NCI-H345 (cell line): Measurements from ENCODE around the gene MKI67.
A peak's percentile ranks its signal among the peaks of the same experiment; 100 is the strongest.
"Not testable (repeated sequence)": the region's sequence is repeated elsewhere in the genome, so short reads cannot be mapped to it uniquely, and the experiment has no call there.

Source experiments
- DNase-seq: peaks from one replicate; lab custom pipeline; 2025; lab: John Stamatoyannopoulos, UW

MKI67 gene, protein sequence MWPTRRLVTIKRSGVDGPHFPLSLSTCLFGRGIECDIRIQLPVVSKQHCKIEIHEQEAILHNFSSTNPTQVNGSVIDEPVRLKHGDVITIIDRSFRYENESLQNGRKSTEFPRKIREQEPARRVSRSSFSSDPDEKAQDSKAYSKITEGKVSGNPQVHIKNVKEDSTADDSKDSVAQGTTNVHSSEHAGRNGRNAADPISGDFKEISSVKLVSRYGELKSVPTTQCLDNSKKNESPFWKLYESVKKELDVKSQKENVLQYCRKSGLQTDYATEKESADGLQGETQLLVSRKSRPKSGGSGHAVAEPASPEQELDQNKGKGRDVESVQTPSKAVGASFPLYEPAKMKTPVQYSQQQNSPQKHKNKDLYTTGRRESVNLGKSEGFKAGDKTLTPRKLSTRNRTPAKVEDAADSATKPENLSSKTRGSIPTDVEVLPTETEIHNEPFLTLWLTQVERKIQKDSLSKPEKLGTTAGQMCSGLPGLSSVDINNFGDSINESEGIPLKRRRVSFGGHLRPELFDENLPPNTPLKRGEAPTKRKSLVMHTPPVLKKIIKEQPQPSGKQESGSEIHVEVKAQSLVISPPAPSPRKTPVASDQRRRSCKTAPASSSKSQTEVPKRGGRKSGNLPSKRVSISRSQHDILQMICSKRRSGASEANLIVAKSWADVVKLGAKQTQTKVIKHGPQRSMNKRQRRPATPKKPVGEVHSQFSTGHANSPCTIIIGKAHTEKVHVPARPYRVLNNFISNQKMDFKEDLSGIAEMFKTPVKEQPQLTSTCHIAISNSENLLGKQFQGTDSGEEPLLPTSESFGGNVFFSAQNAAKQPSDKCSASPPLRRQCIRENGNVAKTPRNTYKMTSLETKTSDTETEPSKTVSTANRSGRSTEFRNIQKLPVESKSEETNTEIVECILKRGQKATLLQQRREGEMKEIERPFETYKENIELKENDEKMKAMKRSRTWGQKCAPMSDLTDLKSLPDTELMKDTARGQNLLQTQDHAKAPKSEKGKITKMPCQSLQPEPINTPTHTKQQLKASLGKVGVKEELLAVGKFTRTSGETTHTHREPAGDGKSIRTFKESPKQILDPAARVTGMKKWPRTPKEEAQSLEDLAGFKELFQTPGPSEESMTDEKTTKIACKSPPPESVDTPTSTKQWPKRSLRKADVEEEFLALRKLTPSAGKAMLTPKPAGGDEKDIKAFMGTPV (N-terminal part only)

DNA sequence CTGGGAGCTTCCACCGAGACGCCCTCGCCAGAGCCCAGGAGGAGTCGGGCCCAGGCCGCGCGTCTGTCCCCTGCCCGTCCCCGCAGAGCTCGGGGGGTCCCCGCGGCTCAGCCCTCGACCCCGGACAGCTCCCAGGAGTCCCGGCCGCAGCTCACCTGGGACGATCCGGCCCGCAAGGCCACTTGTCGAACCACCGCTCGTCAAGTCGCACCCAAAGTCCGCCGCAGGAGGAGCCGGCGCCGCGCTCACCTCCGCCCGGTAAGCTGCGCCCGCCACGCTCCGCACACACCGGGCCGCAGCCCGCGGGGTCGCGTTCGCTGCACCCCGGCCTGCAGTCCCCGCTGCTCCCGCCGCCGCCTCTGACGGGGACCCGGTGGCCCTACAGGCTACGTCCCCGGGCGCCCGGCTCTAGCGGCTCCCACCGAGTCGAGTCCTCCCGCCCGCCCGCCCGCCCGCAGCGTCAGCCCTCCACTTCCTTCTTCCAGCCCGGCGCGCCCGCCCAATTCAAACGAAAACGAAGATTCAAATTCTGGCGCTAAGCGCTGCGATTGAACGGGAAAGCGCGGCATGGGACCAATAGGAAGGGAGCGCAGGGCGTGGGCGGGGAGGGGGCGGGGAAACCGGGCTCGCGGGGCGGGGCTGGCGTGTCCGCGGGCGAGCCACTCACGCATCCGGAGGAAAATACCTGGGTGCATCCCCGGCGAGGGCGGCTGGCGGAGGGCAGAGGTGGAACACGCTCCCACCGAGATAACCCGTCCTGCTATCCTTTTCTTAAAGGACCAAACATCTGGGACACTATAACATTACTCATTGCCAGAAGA, at the start of gene MKI67:
MKI67 (minus strand) TSS at position 480 of the 821 bp plus-strand sequence. CDS start 756 bp downstream, outside the sequence.
- peak; percentile 90 for DNase-seq

DNA sequence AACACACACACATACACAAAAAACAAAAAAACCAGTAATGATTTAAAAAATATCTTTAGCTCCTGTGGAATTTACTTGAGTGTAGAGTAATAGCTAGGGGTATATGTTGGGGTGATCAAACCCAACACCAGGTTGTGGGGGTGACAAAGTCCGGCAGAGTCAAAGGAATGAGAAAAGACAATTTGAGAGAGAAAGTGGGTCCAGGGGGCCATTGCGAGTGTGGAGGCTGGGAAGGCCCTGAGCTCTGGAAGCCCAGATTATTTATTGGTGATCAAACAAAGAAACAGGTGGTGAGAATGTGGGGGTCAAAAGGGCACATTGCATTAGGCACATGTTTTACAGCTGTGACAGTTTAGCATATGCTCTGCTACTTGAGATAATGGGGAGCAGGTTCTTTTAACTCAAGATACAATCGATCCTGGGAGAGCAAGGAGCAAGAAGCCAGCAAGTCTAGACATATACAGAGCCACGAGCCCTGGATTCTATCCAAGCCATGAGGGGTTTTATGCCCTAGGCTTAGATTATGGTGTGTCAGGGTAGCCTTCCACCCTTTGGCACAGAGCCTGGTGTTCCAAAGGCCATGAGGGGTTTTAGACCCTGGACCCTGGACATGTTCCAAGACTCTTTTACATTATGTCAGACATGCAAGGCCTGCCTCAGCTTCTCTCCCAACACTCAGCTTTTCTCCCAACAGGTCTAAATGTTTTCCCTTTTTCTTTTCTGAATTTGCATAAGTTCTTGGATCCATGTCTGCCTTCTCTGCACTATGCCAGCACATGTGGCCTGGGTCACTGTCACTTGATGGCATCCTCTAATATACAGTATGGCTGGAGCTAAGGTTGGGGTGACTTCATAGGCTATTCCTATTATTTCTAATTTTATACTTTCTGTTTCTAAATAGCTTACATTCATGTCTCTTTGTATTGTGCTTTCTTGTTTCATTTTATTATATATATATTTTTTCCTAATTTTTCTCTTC, 48.6 kb upstream of the MKI67 start:
- DNase-seq: no peak

DNA sequence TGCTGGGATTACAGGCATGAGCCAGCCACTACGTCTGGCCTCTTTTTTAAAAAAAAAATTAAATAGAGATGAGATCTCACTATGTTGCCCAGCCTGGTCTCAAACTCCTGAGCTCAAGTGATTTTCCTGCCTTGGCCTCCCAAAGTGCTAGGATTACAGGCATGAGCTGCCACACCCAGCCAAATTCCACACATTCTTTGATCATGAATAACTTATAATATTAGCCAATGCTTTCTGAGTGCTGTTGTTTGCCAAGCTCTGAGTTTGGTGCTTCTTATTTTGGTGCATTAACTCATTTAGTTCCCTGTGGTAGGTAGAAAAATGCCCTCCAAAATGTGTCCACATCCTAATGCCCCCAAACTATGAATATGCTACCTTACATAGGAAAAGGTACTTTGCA, 47.2 kb upstream of the MKI67 start:
- no peak for DNase-seq

DNA sequence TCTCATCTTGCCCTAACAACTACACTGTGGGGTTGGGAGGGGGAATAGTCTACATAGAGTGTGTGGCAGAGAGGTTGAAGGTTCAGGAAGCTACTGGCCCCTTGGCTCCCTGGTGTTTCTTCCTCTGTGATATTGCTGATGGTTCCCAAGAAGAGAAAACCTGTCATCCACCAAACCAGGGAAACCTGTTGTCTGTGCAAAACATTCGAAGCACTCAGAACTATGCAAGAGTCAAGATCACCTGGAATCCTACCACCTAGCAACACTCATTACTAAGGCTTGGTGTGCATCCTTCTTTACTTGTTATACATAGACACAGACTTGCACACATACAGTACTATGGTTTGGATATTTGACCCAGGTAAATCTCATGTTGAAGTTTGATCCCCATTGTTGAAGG, 46.5 kb upstream of the MKI67 start:
- no peak for DNase-seq

DNA sequence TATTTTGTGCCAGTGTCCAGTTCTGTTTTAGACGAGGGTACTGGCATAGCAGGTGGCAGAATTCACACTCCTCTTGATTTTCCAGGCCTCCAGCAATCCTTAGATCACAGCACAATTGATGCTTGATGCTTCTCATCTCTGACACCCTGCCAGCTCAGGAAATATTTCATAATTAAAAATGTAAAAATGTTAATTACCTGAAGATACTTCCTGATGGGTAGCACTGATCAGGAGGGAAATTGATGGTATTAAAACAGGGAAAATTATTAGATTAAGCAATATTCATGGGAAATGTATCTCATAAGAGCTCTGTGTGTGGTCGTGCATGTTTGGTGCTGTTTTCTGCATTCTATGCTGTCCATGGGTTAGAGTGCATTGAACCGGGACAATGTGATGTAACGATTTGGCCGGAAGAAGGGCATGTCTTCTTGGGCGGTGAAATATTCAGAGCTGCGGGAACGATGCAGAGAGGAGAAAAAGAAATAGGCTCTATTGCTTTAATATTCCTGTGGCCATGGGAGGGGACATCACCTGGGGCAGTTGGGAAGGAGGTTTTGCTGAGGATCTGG, 43.7 kb upstream of the MKI67 start:
- DNase-seq: no peak

DNA sequence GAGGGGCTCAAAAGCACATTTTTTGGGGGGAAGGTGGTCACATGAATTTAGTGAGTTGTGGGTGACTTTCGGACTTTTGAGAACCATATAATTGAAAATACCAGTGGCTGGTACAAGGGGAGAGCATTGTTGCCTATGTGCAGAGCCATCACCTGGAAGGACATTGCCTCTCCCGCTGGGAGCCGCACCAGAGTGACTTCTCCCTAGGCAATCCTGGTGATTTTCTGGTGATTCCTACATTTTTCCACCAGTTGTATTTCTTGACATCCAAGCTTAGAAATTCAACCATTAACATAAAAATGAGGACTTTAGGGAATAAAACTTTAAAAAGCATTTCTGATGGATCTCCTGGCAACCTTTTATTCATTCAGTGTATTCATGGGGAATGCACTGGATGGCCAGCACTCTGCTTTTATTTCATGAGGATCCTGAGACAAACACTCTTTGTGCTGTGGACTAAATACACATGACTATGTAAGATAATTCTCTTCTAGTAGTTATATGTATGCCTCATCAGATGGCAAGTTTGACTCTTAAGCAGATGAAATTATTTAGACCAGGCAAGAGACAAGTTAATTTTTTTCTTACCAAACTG, 41.8 kb upstream of the MKI67 start:
- no peak for DNase-seq

DNA sequence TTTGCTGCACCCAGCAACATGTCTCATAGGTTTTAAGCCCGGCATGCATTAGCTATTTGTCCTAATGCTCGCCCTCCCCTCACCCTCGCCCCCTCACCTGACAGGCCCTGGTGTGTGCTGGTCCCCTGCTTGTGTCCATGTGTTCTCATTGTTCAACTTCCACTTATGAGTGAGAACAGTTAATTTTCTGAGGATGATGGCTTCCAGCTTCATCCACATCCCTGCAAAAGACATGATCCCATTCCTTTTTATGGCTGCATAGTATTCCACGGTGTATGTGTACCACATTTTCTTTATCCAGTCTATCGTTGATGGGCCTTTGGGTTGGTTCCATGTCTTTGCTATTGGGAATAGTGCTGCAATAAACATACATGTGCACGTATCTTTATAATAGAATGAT, 40.9 kb upstream of the MKI67 start:
- DNase-seq: not testable (repeated sequence)

DNA sequence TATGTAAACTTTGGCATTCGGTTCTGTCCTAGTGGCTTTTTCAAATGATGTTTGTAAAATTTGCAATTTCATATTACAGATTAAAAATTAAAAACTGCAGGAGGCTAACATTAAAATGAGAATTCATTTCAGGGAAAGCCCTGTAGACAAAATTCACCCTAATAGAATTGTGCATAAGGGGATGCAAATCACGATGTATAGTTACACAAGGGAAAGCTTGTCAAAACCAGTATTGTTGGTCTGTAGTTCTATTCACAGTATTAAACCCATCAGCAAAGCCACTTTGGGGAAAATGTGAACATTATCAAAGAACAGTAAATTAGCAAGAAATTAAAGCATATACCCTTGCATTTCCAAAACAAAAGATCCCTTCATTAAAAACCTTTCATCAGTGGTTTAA, 39.9 kb upstream of the MKI67 start:
- no peak for DNase-seq

DNA sequence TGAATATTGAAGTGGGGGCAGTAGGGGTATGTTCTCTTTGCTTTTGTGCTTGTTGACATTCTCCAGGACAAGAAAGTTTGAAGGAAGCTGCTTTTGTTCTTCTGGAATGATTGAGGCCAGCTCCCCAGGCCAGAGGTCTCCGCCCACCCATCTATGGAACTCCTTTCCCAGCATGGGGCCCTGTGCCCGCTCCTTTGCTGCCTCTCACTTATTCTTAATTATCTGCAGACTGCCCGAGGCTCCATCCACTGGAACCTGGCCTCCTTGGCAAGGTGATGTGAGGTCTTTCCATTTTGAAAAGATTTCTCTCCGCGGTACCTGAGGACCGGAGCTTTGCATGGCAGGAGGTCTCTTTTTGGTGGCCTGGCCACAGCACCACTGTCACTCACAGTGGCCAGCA, 39.3 kb upstream of the MKI67 start:
- DNase-seq: no peak

DNA sequence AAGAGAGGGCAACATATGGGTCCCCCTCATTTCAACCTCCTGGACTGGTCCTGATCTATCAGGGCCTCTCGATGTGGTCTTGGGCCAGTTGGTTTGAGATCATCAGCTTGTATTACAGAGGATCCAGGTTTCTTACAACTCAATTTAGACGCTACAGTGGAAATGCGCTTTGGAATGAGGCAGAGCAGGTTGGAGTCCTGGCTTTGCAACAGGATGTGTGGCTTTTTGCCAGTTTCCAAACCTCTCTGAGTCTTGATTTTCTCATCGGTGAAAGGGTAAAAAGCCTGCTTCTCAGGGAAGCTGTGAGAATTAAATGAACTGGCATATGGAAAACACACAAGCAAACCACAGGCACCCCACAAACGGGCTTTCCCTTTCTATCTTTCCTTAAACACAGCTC, 37.5 kb upstream of the MKI67 start:
- no peak for DNase-seq

DNA sequence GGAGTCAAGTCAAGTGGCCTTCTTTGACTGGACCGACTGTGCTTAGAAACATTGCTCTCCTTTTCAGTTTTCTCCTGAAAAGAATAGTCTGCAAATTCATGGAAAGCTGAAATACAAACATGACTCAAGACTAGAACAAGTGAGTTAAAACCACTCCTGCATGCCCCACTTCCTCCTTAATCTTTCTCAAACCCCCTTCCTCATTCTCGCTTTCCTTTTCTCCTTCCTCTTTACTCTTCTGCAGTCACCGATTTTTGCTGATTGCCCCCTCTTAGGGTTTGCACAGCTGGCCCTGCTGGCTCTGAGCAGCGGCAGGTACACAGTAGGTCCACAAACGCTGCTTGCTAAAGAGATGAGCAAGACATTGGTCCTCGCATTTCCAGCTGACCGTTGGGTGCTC, 34.8 kb upstream of the MKI67 start:
- no peak for DNase-seq

DNA sequence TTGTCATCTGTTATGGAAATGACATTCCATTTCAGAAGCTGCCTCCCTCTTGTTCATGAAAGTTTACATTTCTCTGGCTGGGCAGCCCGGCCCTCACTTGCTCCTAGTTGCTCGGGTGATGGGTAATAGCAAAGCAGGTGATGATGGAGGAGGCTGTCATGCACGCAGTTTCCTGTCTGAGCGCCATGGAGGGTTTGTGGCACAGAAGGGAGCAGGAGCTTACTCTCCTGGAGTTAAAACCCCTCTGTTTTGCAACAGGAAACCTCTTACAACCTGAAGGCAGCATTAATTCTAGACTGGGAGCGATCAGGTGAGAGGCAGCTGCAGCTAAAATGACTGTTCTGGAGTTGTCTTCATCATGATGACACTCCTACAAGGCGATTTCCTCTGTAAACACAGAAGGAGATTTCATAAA, 34.1 kb upstream of the MKI67 start:
- peak; percentile 5 for DNase-seq

DNA sequence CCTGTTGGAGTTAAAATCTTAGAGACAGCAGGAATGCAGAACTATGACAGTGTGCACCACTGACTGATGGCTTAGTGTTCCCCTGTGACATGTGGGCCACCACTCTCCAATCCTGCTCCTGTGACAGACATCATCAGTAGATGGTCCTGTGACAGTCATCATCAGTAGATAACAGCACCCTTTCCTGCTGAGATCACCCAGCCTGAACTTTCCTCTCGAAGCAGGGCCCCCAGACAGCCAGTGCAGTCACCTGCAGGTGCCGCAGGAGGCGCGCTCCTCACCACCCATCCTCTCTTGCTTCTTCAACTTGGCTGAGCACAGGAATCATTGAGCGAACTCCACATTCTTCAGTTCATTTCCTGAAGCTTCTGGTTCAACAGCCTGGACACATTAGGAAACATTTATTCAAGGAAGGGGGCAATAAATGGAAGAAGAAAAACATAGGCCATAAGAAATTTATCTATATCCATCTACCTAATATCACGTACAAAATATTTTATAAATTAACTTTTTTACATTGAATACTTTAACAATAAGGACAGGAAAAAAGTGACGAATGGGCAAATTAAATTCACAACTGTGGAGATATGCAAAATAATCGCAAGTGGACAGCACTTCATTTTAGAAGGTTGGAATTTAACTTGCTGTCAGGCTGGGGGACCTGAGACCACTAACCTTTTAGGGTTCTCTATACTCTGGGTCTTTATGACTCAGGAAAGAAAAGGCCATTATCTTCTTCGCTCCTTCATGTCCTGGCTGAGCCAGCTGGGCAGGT, 32.0 kb upstream of the MKI67 start:
- DNase-seq: no peak

DNA sequence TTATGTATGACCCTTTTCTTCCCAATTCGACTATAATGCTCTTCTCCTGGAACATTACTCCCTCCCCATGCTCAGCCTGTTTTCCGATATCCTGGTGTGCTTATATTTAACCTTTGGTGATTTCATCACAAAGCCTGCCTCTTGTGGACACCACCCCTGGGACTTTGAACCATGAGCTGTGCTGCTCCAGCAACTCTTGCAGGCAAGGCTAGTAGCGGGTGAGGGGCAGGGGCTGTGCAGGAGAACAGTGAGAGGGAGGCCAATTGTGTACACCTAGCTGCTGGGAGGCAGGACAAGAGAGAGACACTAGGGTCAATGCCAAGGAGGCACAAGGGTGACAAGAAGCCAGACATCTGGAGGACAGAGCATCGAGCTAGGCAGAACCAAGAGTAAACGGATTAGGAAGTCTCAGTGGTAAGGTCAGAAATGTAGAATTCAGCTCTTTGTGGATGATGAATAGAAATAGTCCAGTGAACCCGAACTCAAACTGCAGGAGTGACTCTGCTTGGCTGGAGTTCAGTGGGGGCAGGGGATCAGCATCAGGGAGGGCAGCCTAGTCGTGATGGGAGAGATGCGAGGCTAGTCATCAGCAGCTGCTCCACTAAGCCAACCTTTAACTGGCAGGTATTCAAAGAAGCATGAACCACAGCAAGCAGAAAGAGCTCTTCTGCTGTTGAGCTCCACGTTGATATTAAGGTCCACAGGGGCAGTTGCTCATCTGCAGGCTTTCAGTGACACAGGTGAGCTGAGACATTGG, 31.0 kb upstream of the MKI67 start:
- DNase-seq: no peak

DNA sequence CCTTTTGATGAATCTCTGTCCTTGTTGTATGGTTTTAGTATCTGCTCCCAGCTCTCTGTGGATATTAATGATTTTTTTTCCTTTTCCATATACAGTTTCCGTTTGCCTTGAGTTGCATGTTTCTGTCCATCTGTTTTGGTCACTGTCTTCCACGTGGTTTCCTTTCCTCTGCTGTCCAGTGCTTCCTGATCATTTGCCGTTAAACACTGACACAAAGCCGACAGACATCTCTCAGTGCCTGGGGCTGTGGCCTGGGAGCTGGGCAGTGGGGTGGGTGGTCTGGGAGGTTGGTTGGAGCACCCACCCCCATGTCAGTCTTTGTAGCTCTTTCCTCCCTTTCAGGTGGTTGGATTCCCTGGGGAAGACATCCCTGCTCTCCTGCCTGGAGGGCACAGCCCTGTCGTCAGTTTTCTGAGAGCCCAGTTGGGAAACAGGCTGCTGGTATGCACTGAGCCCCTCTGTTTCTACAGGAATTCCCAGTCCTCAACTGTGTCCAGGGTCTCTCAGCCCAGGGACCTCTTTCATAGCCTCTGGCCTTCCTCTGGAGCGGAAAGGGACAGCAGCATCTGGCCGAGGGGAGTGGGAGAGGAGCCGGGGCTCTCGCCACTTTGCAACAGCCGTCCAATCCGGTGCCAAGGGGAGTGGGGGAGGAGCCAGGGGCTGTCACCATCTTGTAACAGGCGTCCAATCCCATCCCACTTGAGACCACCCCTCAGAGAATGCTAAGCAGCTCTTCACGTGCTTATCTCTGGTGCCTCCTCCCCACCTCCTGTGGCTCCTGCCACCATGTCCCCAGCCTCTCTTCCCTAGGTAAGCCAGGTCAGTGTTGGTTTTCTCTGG, 26.7 kb upstream of the MKI67 start:
- no peak for DNase-seq

DNA sequence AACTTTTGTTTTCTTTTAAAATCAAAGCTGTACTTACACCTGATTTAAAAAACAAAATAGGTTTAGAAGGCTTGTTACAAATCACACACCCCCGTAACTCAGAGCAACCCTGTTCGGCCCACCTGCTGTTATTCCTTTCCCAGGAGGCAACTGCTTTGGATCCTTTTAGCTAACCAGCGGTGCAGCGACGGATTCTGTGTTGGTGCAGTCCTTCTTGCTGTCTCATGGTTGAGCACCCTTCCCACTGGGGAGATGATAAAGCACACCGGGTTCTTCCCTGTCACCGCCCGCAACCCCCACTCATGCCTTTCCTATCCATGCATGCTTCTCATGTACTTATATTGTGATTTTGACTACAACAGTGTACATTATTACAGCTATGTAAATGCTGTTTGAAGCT, 24.8 kb upstream of the MKI67 start:
- no peak for DNase-seq

DNA sequence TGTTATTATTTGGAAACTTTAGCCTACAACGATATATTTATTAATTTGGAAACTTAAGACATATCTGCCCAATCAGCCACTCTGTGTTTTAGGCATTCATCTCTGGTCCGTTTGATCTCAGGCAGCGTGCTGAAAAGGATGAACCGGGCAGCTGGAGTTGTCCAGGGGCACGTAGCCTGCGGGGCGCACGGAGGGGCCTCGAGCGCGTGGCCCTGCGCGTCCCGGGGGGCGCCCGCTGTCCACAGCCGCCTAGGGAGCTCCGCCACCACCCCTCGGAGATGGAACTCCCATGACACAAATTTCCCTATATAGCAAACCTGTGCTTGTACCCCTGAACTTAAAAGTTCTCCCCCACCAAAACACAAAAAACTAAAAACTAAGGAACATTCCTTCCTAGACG, 24.3 kb upstream of the MKI67 start:
- no peak for DNase-seq
